T-helper 22 cell (primary cell): ENCODE measurements around the gene LGI4.

Experiments
- DNase-seq: peaks from one replicate; pipeline ENCODE4 v3.0.0-alpha.2; 2020; ENCODE audit warnings: low read depth

The LGI4 gene

DNA sequence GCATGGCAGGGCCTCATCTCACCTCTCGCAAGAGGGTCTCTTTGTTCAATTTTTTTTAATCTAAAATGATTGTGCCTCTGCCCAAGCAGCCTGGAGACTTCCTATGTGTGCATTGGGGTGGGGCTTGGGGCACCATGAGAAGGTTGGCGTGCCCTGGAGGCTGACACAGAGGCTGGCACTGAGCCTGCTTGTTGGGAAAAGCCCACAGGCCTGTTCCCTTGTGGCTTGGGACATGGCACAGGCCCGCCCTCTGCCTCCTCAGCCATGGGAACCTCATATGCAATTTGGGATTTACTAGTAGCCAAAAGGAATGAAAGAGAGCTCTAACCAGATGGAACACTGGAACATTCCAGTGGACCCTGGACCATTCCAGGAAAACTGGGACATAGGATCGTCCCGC lies 11.3 kb downstream of the LGI4 start:
- DNase-seq, result no peak

DNA sequence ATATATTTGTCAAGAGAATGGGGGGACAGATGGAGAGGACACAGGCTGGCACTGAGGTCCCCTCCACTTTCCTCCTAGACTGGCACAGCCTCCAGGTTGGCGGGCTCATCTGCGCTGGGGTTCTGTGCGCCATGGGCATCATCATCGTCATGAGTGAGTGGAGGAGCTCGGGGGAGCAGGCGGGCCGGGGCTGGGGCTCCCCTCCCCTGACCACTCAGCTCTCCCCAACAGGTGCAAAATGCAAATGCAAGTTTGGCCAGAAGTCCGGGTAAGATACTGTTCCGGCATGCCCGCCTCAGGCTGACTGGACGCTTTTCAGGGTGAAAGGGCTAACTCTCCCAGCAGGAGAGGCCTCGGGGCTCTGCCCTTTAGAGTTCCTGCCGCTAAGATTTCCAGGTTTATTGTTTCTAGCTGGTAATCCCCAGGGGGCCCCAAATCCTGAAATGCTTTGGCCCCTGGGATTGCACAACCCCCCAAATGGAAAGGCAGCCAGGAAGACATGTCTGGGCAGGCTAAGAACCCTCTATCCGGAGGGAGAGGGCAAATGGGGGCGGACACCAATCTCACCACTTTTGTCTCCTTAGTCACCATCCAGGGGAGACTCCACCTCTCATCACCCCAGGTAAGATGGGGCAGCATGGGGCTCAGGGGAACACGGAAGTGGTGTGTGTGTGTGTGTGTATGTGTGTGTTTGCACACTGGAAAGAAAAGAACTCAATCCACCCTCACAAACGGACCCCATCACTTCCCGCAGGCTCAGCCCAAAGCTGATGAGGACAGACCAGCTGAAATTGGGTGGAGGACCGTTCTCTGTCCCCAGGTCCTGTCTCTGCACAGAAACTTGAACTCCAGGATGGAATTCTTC lies 11.9 kb downstream of the LGI4 start:
- DNase-seq, result no peak

DNA sequence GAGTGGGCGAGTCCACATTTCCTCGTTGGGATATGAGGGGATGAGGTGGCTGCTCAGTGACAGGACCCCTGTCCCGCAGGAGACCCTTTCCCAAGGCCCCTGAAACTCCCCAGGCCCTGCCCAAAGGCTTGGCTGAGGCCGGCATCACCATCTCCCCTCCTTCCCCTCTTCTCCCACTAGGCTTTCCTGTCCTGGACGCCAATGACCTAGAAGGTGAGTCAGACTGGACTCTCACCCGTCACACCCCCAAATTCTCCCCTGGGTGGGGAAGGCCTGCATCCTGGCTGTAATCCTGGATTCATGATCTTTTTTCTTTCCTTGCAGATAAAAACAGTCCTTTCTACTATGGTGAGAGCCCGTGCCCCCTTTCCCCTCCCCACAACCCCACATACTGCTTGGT lies 14.0 kb downstream of the LGI4 start:
- no peak for DNase-seq

DNA sequence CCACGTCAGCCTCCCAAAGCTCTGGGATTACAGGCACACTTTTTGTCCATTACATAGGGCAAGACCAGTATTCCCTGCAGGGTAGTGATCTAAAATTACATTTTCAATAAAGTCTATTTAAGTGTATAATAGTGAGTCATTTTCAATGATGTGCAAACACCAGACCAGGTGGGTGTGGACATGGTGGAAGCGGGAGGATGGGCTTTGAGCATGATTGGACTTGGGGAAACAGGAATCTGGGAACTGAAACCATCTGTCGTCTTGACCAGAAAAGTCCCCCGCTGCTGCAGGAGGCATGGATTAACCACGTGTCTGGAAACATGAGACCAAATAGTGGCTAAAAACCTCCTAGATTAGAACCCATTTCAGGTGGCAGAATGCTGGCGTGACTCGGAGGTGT lies 14.4 kb downstream of the LGI4 start:
- no peak for DNase-seq

DNA sequence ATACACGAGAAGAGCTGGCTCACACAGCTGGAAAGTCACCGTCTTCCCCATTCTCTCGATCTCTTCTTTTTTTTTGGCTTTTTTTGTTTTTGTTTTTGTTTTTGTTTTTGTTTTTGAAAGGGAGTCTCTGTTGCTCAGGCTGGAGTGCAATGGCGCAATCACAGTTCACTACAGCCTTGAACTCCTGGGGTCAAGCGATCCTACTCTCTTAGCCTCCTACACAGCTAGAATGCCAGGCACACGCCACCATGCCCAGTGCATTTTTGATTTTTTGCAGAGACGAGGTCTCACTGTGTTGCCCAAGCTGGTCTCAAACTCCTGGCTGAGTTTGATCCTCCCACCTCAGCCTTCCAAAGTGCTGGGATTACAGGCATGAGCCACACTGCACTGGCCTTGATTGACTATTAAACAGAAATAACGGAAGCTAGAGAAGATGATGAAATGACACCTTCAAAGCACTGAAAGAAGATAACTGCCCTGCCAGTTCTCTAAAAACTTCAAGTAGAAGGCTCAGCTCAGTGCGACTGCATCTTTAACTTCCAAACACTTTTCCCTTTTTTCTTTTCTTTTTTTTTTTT lies 15.2 kb downstream of the LGI4 start:
- DNase-seq, result no peak

DNA sequence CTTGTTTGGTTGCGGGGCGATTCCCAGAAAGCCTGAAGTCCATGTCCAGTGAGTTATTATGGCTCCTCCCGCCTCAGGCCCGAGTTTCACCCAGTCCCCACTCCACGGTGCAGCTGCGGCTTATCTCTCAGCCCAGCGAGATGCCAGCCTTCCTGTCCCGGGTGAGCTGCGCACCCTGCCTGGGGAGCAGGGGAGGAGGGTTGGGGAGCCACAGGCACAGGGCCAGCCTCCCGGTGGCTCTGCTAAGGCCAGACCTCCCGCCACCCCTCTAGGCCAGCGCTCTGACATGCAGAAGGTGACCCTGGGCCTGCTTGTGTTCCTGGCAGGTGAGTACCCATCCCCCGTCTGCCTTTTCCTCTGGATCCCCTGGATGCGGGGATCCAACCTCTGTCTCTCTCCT lies 15.8 kb downstream of the LGI4 start:
- no peak for DNase-seq

DNA sequence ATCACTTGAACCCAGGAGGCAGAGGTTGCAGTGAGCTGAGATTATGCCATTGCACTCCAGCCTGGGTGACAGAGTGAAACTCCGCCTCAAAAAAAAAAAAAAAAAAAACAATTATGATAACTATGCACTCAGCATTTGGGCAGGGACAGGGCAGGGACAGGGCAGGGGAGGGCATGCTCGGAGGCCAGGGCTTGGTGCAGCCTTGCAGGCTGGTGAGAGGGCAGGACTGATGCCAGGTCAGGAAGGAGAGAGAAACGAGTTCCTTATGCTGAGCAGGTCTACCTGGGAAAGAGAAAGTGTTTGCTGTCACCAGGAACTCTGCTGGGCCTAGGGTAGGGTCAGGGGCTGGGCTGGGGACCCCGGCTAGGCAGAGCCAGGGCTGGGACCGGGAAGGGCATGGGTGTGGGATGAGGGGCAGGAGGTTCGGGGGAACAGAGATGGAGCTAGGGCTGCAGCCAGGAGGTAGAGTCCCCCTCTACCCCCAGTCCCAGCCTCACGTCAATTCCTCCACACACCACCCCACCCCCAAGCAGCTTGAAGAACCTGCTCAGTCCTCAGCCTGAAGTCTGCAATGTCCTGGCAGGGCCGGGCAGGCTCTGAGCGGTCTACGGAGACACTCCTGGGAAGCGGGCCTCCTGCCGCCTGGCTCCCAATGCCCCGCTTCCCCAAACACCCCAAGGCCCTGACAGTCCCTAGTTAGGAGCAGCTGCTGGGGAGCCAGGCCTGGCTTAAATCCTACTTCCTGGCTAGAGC lies 16.4 kb downstream of the LGI4 start:
- DNase-seq, result no peak

DNA sequence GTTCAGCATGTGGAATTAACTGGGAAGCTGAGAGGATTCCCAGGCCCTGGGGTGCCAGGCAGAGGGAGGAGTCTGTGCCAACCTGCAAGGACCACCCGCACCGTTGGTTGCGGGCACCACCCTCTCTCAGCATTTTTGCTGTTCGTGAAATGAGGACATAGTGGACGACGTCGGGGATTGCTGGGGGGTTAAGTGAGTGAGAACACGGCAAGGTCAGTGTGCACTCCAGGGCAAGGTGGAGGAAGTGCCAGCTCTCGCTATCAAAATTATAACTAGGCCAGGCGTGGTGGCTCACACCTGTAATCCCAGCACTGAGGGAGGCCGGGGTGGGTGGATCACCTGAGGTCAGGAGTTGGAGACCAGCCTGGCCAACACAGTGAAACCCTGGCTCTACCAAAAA lies 17.1 kb downstream of the LGI4 start:
- no peak for DNase-seq

DNA sequence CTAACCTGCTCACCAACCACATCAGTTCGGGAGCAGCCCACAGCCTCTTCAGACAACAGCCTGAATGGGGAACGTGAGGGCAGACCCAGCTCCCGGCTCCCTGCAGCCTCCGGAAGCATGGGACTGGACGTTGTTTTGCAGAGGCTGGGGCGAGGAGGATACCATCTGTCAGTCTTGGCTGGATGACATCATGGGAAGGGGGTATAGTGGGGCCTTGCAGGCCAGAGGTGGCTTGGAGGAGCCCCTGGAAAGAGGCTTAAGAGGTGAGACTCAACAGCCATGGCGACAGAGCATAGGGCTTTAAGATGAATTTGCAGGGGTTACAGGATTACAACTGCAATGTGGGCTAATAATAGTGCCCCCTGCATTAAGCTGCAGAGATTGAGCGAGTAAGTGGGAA lies 17.7 kb downstream of the LGI4 start:
- DNase-seq, result no peak

DNA sequence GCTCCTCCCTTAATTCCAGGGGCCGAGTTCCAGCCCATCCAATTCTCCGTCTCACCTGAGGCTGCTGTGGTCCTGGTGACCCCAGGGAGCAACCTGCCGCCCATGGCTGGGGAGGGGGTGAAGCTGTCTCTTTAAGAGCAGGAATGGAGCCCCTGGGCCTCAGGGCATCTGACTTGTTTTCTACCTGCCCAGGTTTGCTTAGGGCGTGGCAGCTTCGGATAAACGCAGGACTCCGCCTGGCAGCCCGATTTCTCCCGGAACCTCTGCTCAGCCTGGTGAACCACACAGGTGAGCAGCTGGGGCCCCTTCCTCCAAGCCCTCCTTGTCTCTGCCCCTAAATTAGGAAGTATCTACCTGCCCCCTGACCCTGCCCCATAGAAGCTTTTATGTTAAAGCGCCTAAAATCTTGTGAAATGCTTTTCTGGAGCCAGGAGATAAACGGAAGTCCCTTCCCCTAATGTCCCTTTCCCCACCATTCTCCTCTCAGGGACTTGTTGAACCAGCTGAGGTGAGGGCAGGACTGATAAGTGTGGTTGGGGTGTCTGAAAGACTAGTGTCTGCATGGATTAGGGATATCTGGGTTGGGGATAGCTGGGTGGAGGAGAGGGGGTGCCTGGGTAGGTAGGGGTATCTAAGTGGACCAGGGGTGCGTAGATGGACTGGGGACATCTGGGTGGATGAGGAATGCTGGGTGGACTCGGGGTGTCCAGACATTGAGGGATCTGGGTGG lies 18.6 kb downstream of the LGI4 start:
- DNase-seq, result no peak

DNA sequence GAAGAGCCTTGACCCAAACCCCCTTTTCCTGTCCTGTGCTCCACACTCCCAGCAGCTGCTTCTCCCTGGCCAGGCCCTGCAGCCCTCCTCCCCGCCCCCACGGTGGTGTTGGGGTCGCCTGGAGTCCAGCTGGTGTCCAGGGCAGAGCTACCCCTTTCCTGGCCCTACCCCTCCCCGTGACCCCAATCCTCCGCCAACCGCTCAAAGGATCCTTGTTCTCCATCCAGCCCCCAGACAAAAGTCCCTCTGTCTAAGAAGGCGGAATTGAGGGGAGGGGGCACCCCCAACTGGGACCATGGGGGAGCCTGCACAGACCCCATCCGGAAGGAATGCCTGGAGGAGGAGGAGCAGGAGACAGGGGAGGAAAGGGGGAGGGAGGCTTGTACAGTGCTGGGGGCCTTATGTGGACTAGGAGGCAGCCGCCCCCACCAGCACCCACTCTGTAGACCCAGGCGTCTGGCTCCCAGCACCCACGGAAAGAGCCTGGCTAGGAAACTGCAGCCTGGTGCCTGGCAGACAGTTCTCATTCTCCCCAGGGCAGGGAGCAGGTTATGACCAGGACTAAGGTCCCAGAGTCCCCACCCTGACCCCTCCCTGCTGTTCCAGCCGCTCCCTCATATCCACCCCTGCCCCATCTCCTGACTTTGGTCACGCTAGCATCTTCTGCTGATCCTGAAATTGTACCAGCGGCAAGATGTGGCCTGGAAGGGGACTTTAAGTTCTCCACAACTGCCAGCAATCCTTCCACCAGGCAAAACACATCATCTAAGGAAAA lies 19.5 kb downstream of the LGI4 start, which contains the start of gene FXYD3:
TSS of gene FXYD3 (plus strand) at position 647 of the 775 bp plus-strand sequence. CDS start 3,554 bp downstream, outside the sequence.
- DNase-seq, result no peak

DNA sequence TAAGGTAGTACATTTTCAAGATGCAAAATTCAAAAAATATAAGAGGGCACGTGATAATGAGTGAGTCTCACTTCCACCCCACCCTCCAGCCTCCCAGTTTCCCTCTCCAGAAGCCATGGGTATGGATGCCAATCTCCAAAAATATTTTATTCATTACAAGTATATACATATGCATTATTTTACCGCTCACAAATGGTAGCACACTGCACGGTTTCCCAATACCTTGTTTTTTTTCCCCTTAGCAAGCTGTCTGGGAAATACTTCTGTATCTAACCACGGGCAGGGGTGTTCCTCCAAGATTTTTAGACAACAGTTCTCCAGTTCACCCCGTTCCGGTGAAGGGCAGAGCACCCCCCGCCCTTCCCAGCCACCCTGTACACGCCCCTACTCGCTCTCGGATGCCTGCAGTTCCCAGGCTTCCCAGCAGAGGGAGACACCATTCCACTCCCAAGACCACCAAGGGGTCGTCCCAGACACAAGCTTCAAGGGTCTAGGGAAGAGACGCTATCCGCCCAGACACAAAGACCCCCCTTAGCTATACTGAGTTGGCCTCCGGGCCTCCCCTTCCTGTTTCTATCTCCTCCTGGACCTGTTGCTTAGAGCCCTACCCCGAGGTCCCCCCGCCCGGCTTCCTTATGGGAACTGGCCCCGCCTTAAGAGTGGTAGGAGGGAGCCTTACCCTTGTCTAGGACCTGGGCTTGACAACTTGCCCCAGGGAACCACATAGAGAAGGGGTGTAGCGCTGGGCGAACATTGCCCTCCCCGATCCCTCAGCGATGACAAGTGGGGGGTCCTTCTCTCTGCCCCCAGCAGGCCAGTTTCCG lies 20.3 kb downstream of the LGI4 start:
- DNase-seq, result no peak

DNA sequence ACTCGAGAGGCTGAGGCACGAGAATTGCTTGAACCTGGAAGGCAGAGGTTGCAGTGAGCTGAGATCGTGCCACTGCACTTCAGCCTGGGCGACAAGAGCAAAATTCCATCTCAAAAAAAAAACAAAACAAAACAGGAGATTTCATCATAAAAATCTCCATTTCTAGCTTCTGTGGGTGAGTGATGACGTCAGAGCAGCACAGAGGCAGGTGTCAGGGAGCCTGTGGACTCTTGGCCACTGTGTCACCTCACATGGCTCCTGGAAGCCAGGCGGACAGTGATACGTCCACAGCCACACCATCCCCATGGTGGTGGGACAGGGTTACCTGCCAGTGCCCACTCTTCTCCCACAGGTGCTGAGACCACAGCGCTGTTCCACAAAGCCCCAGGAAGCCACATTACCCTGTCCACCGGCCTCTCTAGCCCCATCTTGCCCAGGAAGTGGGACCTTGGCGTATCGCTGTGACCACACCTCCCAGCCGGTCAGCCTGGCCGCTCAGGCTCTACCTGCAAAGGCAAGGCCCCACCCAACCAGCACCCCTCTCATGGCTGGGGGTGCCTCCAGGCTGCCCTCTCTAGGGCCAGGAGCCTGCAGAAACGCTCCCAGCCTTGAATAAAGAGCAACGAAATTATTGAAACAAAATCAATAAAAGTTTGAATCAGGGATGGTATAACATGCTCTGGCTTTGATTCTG lies 21.7 kb downstream of the LGI4 start:
- no peak for DNase-seq

DNA sequence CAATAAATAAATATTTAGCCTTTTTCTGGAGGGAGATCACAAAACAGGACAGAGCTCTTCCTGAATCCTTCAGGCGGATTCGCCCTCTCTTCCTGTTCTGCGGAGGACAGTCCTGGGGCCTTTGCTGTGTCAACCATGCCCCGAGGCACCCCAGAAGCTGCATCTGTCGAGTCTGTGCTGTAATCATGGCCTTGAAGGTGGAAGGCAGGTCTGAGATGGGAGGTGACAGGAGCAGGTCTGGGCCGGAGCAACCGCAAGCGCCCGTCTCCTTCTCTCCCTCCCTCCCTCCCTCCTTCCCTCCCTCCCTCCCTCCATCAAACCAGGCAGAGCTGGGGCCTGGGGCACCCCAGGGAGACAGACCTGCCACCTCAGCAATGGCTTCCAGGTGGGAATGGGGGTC lies 23.9 kb downstream of the LGI4 start:
- no peak for DNase-seq

DNA sequence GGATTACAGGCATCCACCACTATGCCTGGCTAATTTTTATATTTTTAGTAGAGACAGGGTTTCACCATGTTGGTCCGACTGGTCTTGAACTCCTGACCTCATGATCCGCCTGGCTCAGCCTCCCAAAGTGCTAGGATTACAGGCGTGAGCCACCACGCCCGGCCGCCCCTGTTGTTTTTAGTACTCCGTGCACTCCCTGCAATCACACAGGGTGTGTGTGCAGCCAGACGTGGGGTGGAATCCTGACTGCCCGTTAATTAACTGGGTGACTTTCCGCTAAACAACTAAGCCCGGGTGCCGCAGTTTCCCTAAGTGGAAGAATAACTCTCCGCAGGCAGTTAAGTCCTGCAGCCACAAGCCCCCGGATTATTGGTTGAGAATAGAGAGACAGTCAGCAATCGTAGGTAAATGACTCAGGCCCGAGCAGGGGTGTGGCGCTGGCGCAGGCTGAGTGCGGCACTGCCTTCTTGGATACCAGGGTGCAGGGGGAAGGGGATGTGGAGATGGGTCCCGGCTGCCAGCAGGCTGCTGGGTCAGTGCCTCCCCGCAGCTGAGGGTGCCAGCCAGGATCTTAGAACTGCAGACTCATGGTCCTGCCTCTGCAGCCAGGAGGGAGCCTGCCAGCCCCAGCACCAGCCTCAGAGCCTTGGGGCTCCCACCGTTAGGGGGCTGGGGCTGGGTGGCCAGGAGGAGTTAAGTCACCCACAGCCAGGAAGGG lies 25.3 kb downstream of the LGI4 start:
- DNase-seq, result no peak

DNA sequence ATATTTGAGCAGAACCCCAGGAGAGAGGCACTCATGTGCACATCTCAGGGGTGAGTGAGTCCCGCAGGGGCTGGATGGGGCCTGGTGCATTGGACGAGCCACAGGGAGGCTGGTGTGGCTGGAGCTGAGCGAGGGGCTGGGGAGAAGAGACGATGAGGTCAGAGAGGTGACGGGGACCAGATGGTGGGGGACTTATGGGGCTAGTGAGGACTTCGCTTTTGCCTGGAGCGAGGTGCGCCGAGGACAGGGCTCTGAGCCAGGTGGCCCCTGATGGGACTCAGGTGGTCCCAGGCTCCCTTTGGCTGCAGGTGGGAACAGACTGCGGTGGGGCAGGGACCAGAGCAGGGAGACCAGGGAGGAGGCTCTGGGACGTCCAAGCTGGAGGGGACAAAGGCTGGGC lies 26.1 kb downstream of the LGI4 start:
- DNase-seq, result no peak

DNA sequence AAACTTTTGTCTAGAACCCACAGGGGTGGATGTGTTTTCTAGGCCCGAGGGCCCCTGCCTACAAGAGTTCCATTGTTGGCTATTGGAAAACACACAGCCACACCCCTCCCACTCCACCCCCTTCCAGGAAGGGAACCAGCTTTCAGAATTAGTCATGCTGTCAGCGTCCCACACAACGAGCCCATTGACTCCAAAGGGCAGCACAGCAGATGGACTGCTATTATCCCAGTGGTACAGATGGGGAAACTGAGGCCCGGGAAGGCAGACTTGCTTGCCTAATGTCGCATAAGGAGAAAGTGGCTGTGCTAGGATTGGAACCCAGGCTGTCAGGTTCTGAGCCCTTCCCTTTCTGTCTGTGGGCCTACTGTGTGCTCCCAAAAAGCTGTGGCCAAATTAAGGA lies 27.3 kb downstream of the LGI4 start:
- DNase-seq, result no peak

DNA sequence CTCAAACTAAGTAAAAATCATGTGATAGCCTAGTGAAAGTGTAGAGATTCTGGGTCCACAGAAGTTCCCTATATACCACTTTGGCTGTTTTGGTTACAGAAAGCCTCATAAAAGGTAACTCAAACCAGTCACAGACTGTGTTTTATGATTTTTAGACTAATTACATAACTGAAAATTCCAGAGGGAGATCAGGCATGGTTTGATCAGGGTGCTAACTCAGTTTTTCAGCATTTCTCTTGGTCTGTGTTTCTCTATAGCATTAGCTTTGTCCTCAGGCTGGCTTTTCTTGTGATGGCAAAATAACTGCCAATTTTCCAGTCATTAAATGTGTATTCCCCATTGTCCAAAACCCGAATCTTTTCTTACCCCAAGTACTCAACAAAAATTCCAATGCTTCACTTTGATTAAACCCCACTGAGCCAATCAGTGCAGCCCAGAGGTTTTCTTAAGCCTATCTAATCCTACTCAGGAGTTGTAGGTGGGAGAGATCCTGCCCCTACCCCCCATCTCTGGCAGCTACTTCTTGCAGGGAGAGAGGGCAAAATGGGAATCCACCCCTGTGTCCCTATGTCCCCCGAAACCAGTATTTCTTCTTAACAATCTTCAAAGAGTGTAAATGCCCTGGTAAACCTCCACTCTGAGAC lies 27.8 kb downstream of the LGI4 start:
- DNase-seq, result no peak

DNA sequence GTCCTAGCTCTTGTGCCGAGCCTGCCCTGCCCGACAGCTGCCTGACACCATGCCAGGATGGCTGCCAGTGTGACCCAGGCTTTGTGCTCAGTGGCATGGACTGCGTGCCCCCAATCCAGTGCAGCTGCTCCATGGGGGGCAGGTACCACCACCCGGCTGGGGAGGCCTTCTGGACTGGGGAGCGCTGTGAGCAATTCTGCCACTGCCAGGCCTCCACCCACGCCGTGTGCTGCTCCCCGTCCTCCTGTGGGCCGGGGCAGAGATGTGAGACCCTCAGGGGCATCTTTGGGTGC lies 28.6 kb downstream of the LGI4 start:
- DNase-seq, result no peak
